Stimulated activated CD4-positive, alpha-beta T cell treated with anti-CD3 and anti-CD28 coated beads, TNF-alpha, amount 100 ng/mL, for 4 hours (primary cell): ENCODE data around the gene CCDC87.
"Not testable (repeated sequence)": the region's sequence is repeated elsewhere in the genome, so short reads cannot be mapped to it uniquely, and the experiment has no call there.

Source experiments
- DNase-seq, 3 experiments: peaks; one replicate each; pipeline ENCODE4 v3.0.0-alpha.2; 2020; ENCODE audit warnings: low read depth in 3 of 3

CCDC87 gene

GRCh38 chr11:66554602-66555001 lies 38.3 kb downstream of the CCDC87 start:
- no peak for DNase-seq

- no peak for DNase-seq
Measured at GRCh38 chr11:66550887-66551286, 42.0 kb downstream of the CCDC87 start.

GRCh38 chr11:66549696-66550095 lies 43.2 kb downstream of the CCDC87 start:
- DNase-seq: no peak

- DNase-seq: no peak
Measured at GRCh38 chr11:66548774-66549630, 43.9 kb downstream of the CCDC87 start.

GRCh38 chr11:66548041-66548440 lies 44.8 kb downstream of the CCDC87 start:
- no peak for DNase-seq

GRCh38 chr11:66547662-66548009 lies 45.2 kb downstream of the CCDC87 start:
- no peak for DNase-seq

- no peak for DNase-seq
Measured at GRCh38 chr11:66546966-66547661, 45.7 kb downstream of the CCDC87 start.

- DNase-seq: no peak
Measured at GRCh38 chr11:66546368-66546965, 46.4 kb downstream of the CCDC87 start, which contains the start of gene ACTN3. Gene ACTN3, plus strand, starts transcription at chr11:66546903. Its CDS starts 35 bp downstream, at chr11:66546938.

- DNase-seq: peak; percentile 62 to 75 (median 71)
Measured at GRCh38 chr11:66545701-66546367, 47.0 kb downstream of the CCDC87 start, which contains the start of gene ZDHHC24. Gene ZDHHC24, minus strand, starts transcription at chr11:66546048. Its CDS starts 45 bp downstream, at chr11:66546003.

GRCh38 chr11:66544952-66545351 lies 47.9 kb downstream of the CCDC87 start:
- DNase-seq: not testable (repeated sequence)

- DNase-seq: peak in 1 of 3 experiments; percentile 22
Measured at GRCh38 chr11:66543263-66544107, 49.4 kb downstream of the CCDC87 start.

GRCh38 chr11:66542362-66542761 lies 50.5 kb downstream of the CCDC87 start:
- no peak for DNase-seq

GRCh38 chr11:66541892-66542291 lies 51.0 kb downstream of the CCDC87 start:
- no peak for DNase-seq

GRCh38 chr11:66540598-66540997 lies 52.3 kb downstream of the CCDC87 start:
- not testable (repeated sequence) for DNase-seq
